ENCODE results near the gene EP400. TPM values are rescaled to one million over a fixed set of nuclear protein-coding genes. Genes with fewer than 3 reads are reported as not detected.
"Not testable (repeated sequence)": the region's sequence is repeated elsewhere in the genome, so short reads cannot be mapped to it uniquely, and the experiment has no call there.

Gene EP400
- total RNA-seq, 1 experiment from 2014 or later: 80.1 TPM

GRCh38 chr12:132049442-132049841 is 99.7 kb downstream of the EP400 start:
- BruUV-seq (replicated peaks): no TSS peak
- H3K36me3 ChIP-seq (ENCODE audit: insufficient read depth, low read length, poor library complexity, severe bottlenecking): peaks cover 78% of the 10 kb centered on the region

GRCh38 chr12:132049876-132050275 is 100.1 kb downstream of the EP400 start:
- POLR2A ChIA-PET (ENCODE audit: low non-redundant PET): interaction anchor here (0.7 kb wide), 1 partner anchor 187 kb away, joined by 3 read pairs; no protein-coding TSS in a partner anchor
- BruUV-seq (replicated peaks): no TSS peak
- no peaks in the 10 kb centered on the region for H3K9me3 ChIP-seq (ENCODE audit: low read depth, low read length, poor library complexity, severe bottlenecking)
- no peaks in the 10 kb centered on the region for H3K27me3 ChIP-seq (replicated peaks; ENCODE audit: insufficient read depth, low read depth, low read length, poor library complexity)
- no peak for DNase-seq (ENCODE audit: low spot score)
- H3K4me1 ChIP-seq (ENCODE audit: insufficient read depth, low read length, poor library complexity, severe bottlenecking): peaks cover 19% of the 10 kb centered on the region
- no peak for TF ChIP-seq EZH2 (IDR thresholded peaks at IDR 0.05; ENCODE audit: borderline replicate concordance, low read depth, low read length, poor library complexity, severe bottlenecking)
- TF ChIP-seq, protein P1, sequence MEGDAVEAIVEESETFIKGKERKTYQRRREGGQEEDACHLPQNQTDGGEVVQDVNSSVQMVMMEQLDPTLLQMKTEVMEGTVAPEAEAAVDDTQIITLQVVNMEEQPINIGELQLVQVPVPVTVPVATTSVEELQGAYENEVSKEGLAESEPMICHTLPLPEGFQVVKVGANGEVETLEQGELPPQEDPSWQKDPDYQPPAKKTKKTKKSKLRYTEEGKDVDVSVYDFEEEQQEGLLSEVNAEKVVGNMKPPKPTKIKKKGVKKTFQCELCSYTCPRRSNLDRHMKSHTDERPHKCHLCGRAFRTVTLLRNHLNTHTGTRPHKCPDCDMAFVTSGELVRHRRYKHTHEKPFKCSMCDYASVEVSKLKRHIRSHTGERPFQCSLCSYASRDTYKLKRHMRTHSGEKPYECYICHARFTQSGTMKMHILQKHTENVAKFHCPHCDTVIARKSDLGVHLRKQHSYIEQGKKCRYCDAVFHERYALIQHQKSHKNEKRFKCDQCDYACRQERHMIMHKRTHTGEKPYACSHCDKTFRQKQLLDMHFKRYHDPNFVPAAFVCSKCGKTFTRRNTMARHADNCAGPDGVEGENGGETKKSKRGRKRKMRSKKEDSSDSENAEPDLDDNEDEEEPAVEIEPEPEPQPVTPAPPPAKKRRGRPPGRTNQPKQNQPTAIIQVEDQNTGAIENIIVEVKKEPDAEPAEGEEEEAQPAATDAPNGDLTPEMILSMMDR (conservative IDR thresholded peaks at IDR 0.05; ENCODE audit: low read depth, low read length): no peak
- H3K4me3 ChIP-seq (ENCODE audit: low read depth, low read length, poor library complexity, severe bottlenecking): no peak overlapping the region
- H3K27ac ChIP-seq (ENCODE audit: low read depth, low read length, poor library complexity, severe bottlenecking): no peak overlapping the region
- CTCF ChIA-PET: no interaction called here
- intact Hi-C loops (cut with micrococcal nuclease; ENCODE audit: unreplicated experiment): no loop called here
- peaks cover 73% of the 10 kb centered on the region for H3K36me3 ChIP-seq (ENCODE audit: insufficient read depth, low read length, poor library complexity, severe bottlenecking)

More at GRCh38 chr12:132049442-132049841, 99.7 kb downstream of the EP400 start:
- CTCF ChIA-PET: no interaction called here
- Histone ChIP-seq H3K9me3 (ENCODE audit: low read depth, low read length, poor library complexity, severe bottlenecking) (no peaks in the 10 kb centered on the region), H3K4me1 (ENCODE audit: insufficient read depth, low read length, poor library complexity, severe bottlenecking) (peaks cover 19% of the 10 kb centered on the region), H3K27me3 (replicated peaks; ENCODE audit: insufficient read depth, low read depth, low read length, poor library complexity) (no peaks in the 10 kb centered on the region), H3K27ac (ENCODE audit: low read depth, low read length, poor library complexity, severe bottlenecking) (no peak overlapping the region), H3K4me3 (ENCODE audit: low read depth, low read length, poor library complexity, severe bottlenecking) (no peak overlapping the region)
- POLR2A ChIA-PET (ENCODE audit: low non-redundant PET): interaction anchor here (0.7 kb wide), 1 partner anchor 186 kb away, joined by 3 read pairs; no protein-coding TSS in a partner anchor
- TF ChIP-seq, protein P1 (conservative IDR thresholded peaks at IDR 0.05; ENCODE audit: low read depth, low read length): no peak
- no peak for TF ChIP-seq EZH2 (IDR thresholded peaks at IDR 0.05; ENCODE audit: borderline replicate concordance, low read depth, low read length, poor library complexity, severe bottlenecking)
- no peak for DNase-seq (ENCODE audit: low spot score)
- intact Hi-C loops (cut with micrococcal nuclease; ENCODE audit: unreplicated experiment): no loop called here

GRCh38 chr12:132051718-132052117 is 102.0 kb downstream of the EP400 start:
- H3K9me3 ChIP-seq (ENCODE audit: low read depth, low read length, poor library complexity, severe bottlenecking); CTCF ChIA-PET; POLR2A ChIA-PET (ENCODE audit: low non-redundant PET); H3K4me3 ChIP-seq (ENCODE audit: low read depth, low read length, poor library complexity, severe bottlenecking); H3K27ac ChIP-seq (ENCODE audit: low read depth, low read length, poor library complexity, severe bottlenecking); BruUV-seq (replicated peaks); intact Hi-C loops (cut with micrococcal nuclease; ENCODE audit: unreplicated experiment); H3K27me3 ChIP-seq (replicated peaks; ENCODE audit: insufficient read depth, low read depth, low read length, poor library complexity): not testable (repeated sequence)
- Histone ChIP-seq H3K4me1 (ENCODE audit: insufficient read depth, low read length, poor library complexity, severe bottlenecking) (peaks cover 17% of the 10 kb centered on the region), H3K36me3 (ENCODE audit: insufficient read depth, low read length, poor library complexity, severe bottlenecking) (peaks cover 63% of the 10 kb centered on the region)
- TF ChIP-seq, protein P1 (conservative IDR thresholded peaks at IDR 0.05; ENCODE audit: low read depth, low read length): peak; percentile 44
- DNase-seq (ENCODE audit: low spot score): peak; percentile 42
